GM19467 (cell line): ENCODE measurements around the gene AOPEP.

Experiments
- ATAC-seq: cut with Tn5 transposase; IDR thresholded peaks from one replicate; pipeline ENCODE4 v1.9.1; 2021; ENCODE audit warnings: mild to moderate bottlenecking, moderate library complexity; ENCODE audit not compliant: unreplicated experiment

The AOPEP gene

DNA sequence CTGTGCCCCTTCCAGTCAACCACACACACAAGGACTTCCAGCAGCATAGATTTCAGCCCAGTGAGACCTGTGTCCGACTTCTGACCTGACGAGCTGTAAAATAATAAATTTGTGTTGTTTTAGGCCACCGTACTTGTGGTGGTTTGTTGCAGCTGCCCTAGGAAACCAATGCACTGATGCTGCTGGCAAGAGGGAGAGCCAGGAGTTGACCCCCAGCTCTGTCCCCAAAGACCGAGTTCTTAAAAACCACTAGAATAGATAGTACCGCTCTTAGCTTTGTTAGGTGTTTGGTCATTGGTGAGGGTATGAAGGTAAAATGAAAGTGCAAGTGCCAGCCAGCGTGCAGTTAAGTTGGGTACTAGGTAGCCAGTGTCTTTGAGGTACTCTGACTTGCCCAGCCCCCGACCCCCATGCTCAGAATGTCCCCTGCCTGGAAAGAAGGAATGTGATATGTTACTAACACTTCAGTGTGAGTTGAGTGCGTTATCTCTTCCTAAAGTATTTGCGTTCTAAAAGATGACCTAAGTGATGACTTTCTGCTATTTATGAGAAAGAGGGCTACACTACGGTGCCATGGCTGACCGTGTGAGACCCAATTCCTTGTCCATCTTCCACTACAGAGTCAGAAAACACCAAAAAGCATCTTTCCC is 185.6 kb downstream of the AOPEP start:
- ATAC-seq, result no peak

DNA sequence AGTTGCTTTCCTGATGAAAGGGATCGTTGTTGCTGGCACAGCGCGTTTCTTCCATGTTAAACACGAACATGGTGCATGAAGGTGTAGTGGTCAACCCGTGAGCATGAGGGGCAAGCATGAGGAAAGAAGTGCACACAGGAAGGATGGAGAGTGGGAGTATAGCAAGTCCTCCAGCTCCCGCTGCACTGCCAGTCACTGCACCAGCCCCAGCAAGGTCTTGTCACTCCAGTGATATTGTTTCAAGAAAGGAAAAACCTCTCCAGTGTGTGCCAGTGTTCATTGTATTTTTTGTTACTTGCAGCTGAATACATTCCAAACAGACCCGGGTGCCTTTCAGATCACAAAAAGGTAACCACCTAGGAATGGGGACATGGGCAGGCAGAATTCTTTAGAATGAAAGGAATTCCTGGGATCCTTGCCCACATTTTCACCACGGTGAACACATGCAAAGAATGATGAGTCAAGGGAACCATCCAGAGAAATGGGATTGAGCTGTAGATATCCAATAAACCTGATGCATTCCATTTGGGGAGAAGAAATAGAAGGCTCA is 186.3 kb downstream of the AOPEP start:
- ATAC-seq, result no peak

DNA sequence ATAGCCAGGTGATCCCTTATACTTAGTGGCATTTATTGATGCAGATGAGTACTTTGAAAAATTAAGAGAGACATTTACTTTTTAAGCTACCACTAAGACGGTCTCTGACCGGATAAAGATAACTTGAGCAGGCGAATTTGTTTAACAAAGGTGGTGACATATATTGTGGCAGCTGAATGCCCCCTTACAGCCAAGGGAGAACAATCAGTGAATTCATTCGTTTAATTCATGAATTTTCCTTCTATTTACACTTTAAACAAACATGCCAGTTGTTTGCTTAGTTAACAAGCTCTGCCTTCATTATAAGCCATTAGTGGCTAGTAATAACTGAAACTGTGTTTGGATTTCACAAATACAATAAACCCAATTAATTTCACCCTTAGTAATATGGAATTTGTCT is 187.1 kb downstream of the AOPEP start:
- no peak for ATAC-seq

GRCh38 chr9:94915476-94916450 is 189.3 kb downstream of the AOPEP start:
- no peak for ATAC-seq

GRCh38 chr9:94916956-94917355 is 190.5 kb downstream of the AOPEP start:
- ATAC-seq, result no peak

DNA sequence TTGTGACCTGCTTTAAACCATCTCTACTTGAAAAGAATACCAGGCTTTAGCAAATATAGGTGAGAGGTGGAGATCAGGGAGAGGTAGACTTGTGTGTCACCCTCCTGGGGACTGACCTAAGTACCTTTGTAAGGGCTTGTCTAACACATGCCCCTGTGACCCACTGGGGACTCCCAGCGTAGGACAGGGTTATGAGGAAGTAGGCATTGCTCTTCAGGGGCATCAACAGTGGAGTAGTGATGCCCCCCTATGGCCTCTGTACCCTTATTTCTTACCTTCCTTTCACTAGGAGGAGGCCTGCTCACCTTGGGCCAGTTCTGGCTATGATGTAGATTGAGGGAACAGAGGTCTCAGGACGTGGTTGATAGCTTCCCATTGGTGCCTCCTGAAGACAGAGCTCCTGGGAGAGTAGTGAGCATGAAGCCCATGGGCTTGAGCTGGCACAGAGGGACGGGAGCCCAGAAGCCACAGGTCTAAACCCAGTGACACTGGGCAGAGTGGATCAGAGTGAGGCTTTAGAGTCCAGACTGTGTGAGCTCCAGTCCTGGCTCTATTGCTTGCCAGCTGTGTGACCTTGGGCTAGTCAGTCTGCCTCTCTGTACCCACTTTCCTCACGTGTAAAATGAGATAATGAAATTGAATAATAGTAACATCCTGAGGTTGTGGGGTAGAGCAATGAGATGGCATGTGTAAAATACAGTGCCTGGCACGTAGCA is 191.7 kb downstream of the AOPEP start:
- no peak for ATAC-seq

DNA sequence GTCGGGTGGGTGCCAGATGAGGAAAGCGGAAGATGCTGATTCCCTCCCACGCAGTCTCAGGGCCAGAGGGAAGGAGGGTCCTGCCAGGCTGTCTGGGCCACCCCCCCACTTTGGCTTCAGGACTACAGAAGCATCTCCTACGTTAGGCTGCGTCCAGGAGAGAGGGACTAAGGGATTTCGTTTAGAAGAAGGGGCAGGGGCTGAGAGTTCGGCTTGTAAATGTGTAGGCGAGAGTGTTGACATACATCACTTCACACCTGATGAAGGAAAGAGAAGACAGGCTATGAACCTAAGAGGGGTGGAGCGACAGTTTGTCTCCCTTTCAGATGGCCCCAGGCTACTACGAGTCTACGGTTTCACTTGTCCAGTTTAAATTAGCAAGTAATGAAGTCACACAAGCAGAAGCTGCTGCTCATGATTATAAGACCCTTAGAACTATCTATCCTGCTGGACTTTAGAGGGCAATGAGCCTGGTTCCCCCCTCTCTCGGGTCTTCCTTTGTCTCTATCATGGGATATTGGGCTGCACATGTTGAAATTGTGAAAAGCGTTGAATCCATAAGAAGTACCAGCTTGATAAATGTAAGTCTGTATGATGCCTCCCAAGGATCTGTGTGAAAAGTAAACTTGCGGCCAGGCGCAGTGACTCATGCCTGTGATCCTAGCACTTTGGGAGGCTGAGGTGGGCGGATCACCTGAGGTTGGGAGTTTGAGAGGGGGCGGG is 193.0 kb downstream of the AOPEP start:
- no peak for ATAC-seq

GRCh38 chr9:94920420-94921091 is 194.1 kb downstream of the AOPEP start:
- no peak for ATAC-seq

DNA sequence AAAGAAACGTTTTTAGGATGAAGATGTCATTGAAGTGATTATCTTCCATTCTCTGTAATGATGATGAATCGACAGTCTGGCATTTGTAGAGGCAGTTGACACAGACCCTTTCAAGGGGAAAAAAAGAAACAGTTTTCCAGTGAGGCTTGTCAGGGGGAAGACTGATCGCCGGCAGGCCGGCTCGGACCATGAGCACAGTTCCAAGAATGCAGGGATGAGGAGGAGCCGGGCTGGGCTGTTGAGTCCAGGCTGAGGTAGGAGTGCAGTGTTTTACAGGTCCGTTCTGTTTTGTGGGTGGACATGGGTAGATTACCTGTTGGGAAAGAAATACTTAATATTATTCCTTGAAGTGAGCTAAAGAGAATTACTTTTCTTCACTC is 194.6 kb downstream of the AOPEP start:
- ATAC-seq, result no peak

GRCh38 chr9:94921656-94922055 is 195.2 kb downstream of the AOPEP start:
- ATAC-seq, result no peak

GRCh38 chr9:94922098-94922607 is 195.7 kb downstream of the AOPEP start:
- ATAC-seq, result no peak

DNA sequence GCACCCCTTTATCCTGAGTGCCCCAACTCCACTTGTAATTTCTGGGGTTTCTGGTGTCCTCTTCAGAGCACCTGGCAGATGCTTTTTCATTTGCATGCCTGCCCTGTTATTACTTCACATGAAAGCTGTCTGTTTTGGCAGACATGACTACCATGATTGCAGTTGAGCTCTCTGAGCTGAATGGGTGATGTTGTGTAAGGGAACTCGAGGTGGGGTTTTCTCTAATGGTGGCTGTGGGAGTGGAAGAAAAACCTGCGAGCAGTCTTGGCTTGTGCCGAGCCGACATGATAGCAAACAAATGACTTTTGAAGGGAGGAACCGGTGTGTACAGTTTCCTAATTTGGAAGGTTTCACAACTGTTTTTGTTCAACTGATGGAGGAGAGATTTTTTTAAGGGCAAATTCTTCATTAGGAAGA is 196.2 kb downstream of the AOPEP start:
- ATAC-seq, result no peak

DNA sequence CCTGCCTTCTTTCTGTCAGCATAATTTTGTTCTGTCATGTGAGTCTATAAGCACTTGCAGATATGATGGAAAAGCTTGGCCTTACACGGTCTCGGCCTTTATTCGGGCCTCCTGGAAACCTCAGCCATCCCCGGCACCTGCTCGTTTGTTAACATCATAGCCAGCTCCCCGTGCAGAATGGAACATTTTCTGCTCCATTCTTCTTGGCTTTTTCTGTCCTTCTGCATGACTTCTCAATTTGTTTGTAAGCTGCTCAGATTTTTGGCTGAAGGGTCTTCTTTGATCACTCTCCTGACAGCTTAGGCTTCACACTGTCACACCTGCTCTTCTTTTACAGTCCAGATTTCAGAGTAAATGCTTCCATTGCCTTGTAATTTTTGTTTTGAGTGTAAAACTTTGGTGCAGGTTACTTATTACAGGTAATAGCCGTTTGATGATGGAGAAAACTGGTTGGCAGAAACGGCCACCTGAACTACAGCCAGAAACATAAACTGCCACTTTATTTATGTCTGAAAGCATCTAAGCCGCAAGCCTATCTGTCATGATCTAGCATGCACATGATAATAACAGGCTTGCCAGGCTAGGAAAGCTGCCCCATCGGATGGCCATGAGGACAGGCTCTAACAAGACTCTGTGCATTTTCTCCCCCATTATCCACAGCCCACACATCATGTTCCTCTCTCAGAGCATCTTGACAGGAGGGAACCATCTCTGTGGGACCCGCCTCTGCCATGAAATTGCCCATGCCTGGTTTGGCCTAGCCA is 197.0 kb downstream of the AOPEP start:
- no peak for ATAC-seq

DNA sequence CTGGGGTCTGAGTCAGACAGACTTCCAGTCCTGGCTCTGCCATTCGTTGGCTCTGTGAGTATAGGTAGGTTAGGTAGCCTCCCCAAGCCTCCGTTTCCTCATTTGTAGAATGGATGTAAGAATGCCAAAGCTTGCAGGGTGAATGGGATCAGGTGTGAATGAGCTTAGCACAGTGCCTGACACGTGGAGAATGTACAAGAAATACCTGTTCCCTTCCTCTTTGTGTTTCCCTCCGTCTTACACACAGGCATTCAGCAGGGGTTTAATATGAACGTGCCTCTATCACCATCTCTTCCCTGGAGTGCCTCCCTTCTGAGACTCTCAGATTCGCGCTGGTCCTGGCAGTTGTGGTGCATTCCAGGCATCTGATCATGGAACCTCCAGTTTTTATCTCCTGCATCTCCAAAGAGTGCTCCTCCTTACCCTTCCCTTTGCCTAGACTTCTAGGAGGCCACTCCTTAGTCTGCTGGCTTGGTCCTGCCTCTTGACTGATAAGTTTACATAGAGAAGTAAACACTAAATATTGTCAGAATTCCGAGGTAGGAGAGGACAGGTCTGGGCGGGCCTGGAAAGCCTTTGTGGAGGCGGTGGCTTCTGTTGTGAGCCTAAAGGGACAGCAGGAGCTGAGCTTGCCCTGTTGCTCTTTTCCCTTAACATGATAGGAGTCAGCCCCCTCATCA is 199.4 kb downstream of the AOPEP start:
- ATAC-seq, result no peak

- ATAC-seq, result no peak
Observed at GRCh38 chr9:94926431-94926800, 199.9 kb downstream of the AOPEP start.

GRCh38 chr9:94927048-94927761 is 200.7 kb downstream of the AOPEP start:
- no peak for ATAC-seq

- ATAC-seq, result no peak
Observed at GRCh38 chr9:94927762-94928670, 201.5 kb downstream of the AOPEP start.
